Upper lobe of right lung (tissue), 1 donor: ENCODE measurements around the gene GSC2. TPM values are rescaled to one million over a fixed set of nuclear protein-coding genes. Genes with fewer than 3 reads are reported as not detected.
A peak's percentile ranks its signal among the peaks of the same experiment; 100 is the strongest.

Experiments
- ATAC-seq: fragments of 200-7000 bp; cut with Tn5 transposase; one replicate; pipeline ENCODE4 v1.9.1; 2020; ENCODE audit warnings: mild to moderate bottlenecking, moderate library complexity
- DNase-seq: peaks from one replicate; pipeline ENCODE4 v3.0.0-alpha.2; 2020
- H3K27ac ChIP-seq: fragments of 200-600 bp; one replicate; pipeline ENCODE4 v1.8.0; 2022
- H3K27me3 ChIP-seq: fragments of 200-600 bp; one replicate; pipeline ENCODE4 v1.8.0; 2022; ENCODE audit warnings: mild to moderate bottlenecking
- H3K36me3 ChIP-seq: fragments of 200-600 bp; one replicate; pipeline ENCODE4 v1.8.0; 2022
- H3K4me1 ChIP-seq: fragments of 200-600 bp; one replicate; pipeline ENCODE4 v1.8.0; 2022
- H3K4me3 ChIP-seq: fragments of 200-600 bp; one replicate; pipeline ENCODE4 v1.8.0; 2022; ENCODE audit warnings: mild to moderate bottlenecking
- H3K9me3 ChIP-seq: fragments of 200-600 bp; one replicate; pipeline ENCODE4 v1.8.0; 2022
- intact Hi-C: fragments of 100-400 bp; cut with DNase I; formaldehyde crosslinking; loops from one replicate; pipeline ENCODE4 v1.11.0; 2022
- total RNA-seq: library from RNA; stranded (reverse); fragmentation: NEBNext Ultra II Directional; extraction: Animal tissue kit (Norgen Biotek cat#: 25700); gene quantifications from one replicate; pipeline ENCODE4 v1.2.1, GENCODE V29; 2021
- TF ChIP-seq, protein P1 (sequence below): fragments of 200-600 bp; IDR thresholded peaks from one replicate; pipeline ENCODE4 v1.8.0; 2022; ENCODE audit warnings: antibody characterized with exemption
- donor health status: DM: no; HTN: yes; CAD: no; lungs with severe emphysema.

Gene GSC2
- total RNA-seq, 1 donor from 2014 or later = not detected

- intact Hi-C loops = no loop called here
Measured at GRCh38 chr22:19118329-19118880, 31.7 kb downstream of the GSC2 start.

GRCh38 chr22:19117111-19117512, 33.0 kb downstream of the GSC2 start:
- TF ChIP-seq, protein P1, sequence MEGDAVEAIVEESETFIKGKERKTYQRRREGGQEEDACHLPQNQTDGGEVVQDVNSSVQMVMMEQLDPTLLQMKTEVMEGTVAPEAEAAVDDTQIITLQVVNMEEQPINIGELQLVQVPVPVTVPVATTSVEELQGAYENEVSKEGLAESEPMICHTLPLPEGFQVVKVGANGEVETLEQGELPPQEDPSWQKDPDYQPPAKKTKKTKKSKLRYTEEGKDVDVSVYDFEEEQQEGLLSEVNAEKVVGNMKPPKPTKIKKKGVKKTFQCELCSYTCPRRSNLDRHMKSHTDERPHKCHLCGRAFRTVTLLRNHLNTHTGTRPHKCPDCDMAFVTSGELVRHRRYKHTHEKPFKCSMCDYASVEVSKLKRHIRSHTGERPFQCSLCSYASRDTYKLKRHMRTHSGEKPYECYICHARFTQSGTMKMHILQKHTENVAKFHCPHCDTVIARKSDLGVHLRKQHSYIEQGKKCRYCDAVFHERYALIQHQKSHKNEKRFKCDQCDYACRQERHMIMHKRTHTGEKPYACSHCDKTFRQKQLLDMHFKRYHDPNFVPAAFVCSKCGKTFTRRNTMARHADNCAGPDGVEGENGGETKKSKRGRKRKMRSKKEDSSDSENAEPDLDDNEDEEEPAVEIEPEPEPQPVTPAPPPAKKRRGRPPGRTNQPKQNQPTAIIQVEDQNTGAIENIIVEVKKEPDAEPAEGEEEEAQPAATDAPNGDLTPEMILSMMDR = no peak
- no peaks in the 10 kb centered on the region for H3K9me3 ChIP-seq
- intact Hi-C loops = no loop called here
- H3K4me3 ChIP-seq = no peak overlapping the region
- H3K4me1 ChIP-seq = peaks cover 52% of the 10 kb centered on the region
- H3K27me3 ChIP-seq = no peaks in the 10 kb centered on the region
- no peak overlapping the region for H3K27ac ChIP-seq
- DNase-seq (peak; percentile 52), ATAC-seq (peak; percentile 4)
- H3K36me3 ChIP-seq = no peaks in the 10 kb centered on the region

More at GRCh38 chr22:19118329-19118880, 31.7 kb downstream of the GSC2 start:
- Histone ChIP-seq H3K27me3 (no peaks in the 10 kb centered on the region), H3K4me3 (no peak overlapping the region), H3K36me3 (no peaks in the 10 kb centered on the region), H3K4me1 (peaks cover 56% of the 10 kb centered on the region), H3K27ac (no peak overlapping the region), H3K9me3 (no peaks in the 10 kb centered on the region)
- no peak for ATAC-seq
- peak; percentile 26 for DNase-seq
- TF ChIP-seq, protein P1 = no peak

- H3K36me3 ChIP-seq = no peaks in the 10 kb centered on the region
- no peak overlapping the region for H3K4me3 ChIP-seq
- ATAC-seq = no peak
- no peaks in the 10 kb centered on the region for H3K9me3 ChIP-seq
- intact Hi-C loops = no loop called here
- DNase-seq = peak; percentile 23
- peaks cover 48% of the 10 kb centered on the region for H3K4me1 ChIP-seq
- TF ChIP-seq, protein P1 = no peak
- no peak overlapping the region for H3K27ac ChIP-seq
- H3K27me3 ChIP-seq = no peaks in the 10 kb centered on the region
Measured at GRCh38 chr22:19115628-19116027, 34.5 kb downstream of the GSC2 start.

DNA sequence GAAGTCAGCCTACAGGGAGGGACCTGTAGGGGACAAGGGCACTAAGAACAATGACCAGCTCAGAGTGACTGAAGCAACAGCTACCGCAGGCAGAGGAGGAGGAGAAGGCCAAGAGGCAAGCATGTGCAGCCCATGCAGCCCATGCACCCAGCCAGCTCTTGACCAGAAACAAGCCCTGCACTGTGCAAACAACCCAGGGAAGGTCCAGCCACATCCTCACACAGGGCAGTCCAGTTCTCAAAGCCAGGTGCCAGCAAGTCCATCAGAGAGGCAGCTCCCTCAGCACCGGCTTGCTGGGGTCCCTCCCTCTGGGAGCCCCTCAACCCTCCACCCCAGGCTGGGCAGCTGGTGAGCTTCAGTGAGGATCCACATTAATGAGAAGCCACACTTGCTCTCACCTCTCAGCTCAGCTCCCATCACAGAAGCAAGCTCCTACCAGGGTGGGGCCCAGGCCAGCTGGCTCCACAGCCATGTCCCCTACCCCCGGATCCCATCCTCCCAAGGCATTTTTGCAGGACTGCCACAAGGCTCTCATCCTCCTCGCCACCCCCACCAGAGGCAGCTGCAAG, 35.0 kb downstream of the GSC2 start:
- H3K4me3 ChIP-seq = no peak overlapping the region
- H3K27me3 ChIP-seq = no peaks in the 10 kb centered on the region
- no peaks in the 10 kb centered on the region for H3K36me3 ChIP-seq
- H3K27ac ChIP-seq = no peak overlapping the region
- ATAC-seq (no peak), DNase-seq (peak; percentile 58)
- peaks cover 48% of the 10 kb centered on the region for H3K4me1 ChIP-seq
- H3K9me3 ChIP-seq = no peaks in the 10 kb centered on the region
- TF ChIP-seq, protein P1 = no peak
- intact Hi-C loops = no loop called here

GRCh38 chr22:19113429-19113828, 36.7 kb downstream of the GSC2 start:
- Histone ChIP-seq H3K36me3 (no peaks in the 10 kb centered on the region), H3K4me3 (no peak overlapping the region), H3K27ac (no peak overlapping the region), H3K4me1 (peaks cover 48% of the 10 kb centered on the region), H3K9me3 (no peaks in the 10 kb centered on the region), H3K27me3 (no peaks in the 10 kb centered on the region)
- TF ChIP-seq, protein P1 = no peak
- DNase-seq (no peak), ATAC-seq (no peak)
- intact Hi-C loops = no loop called here
